VCaP (cell line): ENCODE data around the gene ATP5PD.

ENCODE experiments used
- H3K27ac ChIP-seq: fragments of 450-650 bp; 2 replicates; pipeline ENCODE4 v1.5.1; 2017
- CTCF ChIP-seq: fragments of 450-650 bp; conservative IDR thresholded peaks from 2 replicates; pipeline ENCODE4 v1.5.1; 2017; ENCODE audit warnings: mild to moderate bottlenecking, moderate library complexity

Gene ATP5PD

GRCh38 chr17:75020331-75021110 lies 26.2 kb downstream of the ATP5PD start:
- peak overlapping the region; percentile 98 for H3K27ac ChIP-seq

GRCh38 chr17:75019710-75020109 lies 27.1 kb downstream of the ATP5PD start:
- peak overlapping the region; percentile 98 for H3K27ac ChIP-seq
- no peak for TF ChIP-seq CTCF

More at GRCh38 chr17:75020331-75021110, 26.2 kb downstream of the ATP5PD start:
- TF ChIP-seq CTCF = no peak

GRCh38 chr17:75019146-75019545 lies 27.6 kb downstream of the ATP5PD start:
- TF ChIP-seq CTCF = no peak
- H3K27ac ChIP-seq = peak overlapping the region; percentile 98

- peak overlapping the region; percentile 99 for H3K27ac ChIP-seq
- TF ChIP-seq CTCF = no peak
These were observed 33.6 kb downstream of the ATP5PD start for GRCh38 chr17:75013092-75013559.

GRCh38 chr17:75012346-75013091 lies 34.2 kb downstream of the ATP5PD start, which contains the start of gene MRPL58:
MRPL58 (plus strand) TSS chr17:75012670; CDS start chr17:75012687, 17 bp downstream.
- TF ChIP-seq CTCF = peak; percentile 39
- H3K27ac ChIP-seq = peak within 1 kb of the TSS; percentile 99

- H3K27ac ChIP-seq = peak overlapping the region; percentile 99
- TF ChIP-seq CTCF = no peak
These were observed 34.7 kb downstream of the ATP5PD start for GRCh38 chr17:75012096-75012345.

GRCh38 chr17:75011401-75012095 lies 35.2 kb downstream of the ATP5PD start:
- H3K27ac ChIP-seq = peak overlapping the region; percentile 99
- TF ChIP-seq CTCF = no peak
